ENCODE measurements around the gene SNX13. TPM values are rescaled to one million over a fixed set of nuclear protein-coding genes. Genes with fewer than 3 reads are reported as not detected.

The SNX13 gene
- total RNA-seq, 1 experiment from 2014 or later = 32.9 TPM

DNA sequence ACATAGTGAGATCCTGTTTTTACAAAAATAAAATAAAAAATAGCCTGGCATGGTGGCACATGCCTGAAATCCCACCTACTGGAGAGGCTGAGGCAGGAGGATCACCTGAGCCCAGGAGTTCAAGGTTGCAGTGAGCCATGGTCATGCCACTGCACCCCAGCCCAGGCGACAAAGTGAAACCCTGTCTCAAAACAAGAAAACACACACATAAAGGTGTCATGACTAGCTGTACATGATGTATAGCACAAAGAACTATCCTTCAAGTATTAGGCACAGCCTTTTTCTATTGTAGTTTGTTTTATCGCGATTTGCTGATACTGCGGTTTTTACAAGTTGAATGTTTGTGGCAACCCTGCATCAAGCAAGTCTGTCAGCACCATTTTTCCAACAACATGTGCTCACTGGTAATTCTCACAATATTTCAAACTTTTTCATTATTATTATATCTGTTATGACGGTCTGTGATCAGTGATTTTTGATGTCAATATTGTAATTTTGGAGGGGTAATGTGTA is 11.5 kb upstream of the SNX13 start:
- in situ Hi-C loops (cut with HindIII; ENCODE audit: low sequenced_read_pairs) = no loop called here

DNA sequence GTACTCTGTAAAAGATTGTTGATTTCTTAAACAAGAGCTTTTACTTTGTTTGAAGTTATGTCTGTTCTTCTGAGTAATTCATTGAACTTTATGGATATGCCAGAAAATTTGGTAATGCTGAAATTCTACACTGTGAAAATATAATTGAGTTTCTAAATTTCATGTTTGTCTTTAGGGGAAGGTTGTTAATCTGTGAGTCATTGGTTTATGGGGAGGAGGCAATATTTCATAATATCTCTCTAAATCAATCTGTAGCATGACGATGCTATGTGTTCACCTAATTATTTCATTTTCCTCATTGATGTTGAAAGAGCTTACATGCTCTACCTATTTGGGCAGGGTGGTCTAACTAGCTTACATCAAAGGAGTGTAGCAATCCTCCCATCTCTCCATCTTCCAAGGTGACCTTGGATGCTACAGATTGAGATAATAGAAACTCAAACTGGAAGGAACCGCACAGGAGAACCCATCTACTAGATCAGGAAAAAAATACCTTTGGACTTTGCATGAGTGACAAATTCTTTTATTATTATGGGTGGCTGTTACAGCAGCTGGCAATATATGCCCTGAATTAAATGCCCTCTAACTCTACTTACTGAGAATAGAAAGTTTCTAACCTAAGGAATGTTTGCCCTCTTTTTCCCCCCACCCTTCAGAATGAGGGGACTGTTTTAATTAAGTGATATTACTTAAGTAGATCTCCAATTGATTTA is 8.4 kb upstream of the SNX13 start:
- DNase-seq (ENCODE audit: low spot score) = no peak
- in situ Hi-C loops (cut with HindIII; ENCODE audit: low sequenced_read_pairs) = no loop called here

More for the DNA sequence above, 11.5 kb upstream of the SNX13 start:
- DNase-seq (ENCODE audit: low spot score) = no peak

DNA sequence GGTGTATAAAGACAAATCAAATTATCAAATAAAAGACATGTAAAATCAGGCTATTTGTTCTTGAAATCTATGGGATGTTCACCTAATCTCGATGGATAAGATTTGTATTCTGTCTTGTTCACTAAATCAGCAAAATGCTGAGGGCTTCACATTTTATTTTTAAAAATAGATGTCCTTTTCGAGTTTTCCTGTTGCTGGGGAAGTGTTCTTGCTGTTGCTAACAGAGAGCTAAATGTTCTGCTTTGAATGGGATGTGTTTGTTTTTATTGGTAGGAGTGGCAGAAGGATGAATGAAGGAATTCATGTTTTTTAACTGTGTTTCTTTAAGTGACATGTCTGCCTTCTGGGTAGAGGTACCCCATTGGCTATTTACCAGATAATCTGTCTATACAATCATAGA is 7.3 kb upstream of the SNX13 start:
- in situ Hi-C loops (cut with HindIII; ENCODE audit: low sequenced_read_pairs) = no loop called here
- DNase-seq (ENCODE audit: low spot score) = no peak

DNA sequence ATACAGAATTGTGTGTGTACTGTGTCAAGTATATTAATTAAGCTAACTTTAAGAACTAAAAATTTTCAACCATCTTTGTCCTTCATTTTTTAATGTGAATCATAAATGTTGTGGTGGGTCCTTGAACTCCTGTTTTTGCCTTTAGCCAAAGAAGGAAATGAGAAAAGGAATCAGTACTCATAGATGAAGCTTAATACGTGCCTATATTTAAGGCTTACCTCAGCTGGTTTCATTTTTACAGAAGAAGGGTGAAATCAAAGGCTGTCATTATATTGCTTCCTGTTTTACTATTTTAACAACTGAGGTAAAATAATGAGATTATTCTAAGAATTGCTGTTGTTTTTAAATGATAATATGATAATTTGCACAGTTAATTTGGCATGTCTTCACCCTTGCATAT is 6.3 kb upstream of the SNX13 start:
- DNase-seq (ENCODE audit: low spot score) = no peak
- in situ Hi-C loops (cut with HindIII; ENCODE audit: low sequenced_read_pairs) = no loop called here

DNA sequence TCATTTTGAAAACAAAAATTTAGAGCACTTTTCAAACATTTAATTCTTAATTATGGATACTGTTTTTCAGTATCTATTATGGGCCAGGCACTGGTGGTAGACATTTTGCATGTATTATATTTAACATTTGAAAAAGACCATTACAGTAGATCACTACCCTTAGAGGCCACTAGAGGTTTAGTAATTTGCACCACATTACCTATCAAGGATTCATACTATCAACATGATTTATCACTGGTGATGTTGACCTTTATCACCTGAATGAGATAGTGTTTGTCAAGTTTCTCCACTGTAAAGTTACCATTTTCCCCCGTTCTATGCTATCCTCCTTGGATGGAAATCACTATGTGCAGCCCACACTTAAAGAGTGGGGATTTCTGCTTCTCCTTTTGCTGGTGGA is 4.4 kb upstream of the SNX13 start:
- in situ Hi-C loops (cut with HindIII; ENCODE audit: low sequenced_read_pairs) = no loop called here
- DNase-seq (ENCODE audit: low spot score) = no peak

DNA sequence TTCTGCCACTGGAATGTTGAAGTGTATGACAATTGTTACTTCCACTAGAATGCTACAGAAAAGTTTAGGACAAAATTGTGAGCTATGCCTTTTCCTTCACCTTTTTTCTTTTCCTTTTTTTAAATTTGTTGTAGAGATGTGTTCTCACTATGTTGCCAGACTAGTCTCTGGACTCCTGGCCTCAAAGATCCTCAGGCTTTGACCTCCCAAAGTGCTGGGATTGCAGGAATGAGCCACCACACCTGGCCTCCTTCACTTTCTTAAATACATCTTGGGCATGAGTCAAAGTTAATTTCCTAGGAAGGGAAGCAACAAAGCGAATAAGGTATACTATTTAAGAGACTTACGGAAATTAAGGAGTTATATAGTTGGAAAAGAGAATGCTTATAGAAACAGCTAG is 2.7 kb upstream of the SNX13 start:
- in situ Hi-C loops (cut with HindIII; ENCODE audit: low sequenced_read_pairs) = no loop called here
- no peak for DNase-seq (ENCODE audit: low spot score)

DNA sequence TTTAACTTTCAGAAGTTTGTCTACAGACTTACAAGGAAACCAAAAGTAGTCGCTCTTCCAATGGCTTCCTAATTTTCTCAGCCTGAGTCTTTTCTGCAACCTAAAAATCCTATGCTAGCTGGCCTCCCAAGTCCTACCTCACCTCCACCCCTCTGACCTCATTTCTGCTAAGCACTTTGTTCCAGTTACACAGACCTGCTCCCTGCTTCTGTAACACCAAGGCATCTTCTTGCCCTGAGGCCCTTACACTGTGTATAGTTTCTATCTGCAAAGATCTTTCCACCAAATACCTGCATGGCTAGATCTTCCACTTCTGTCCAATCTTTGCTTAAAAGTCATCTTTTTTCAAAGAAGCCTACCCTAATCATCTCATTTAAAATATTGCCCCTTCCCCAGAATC is 1.9 kb upstream of the SNX13 start:
- in situ Hi-C loops (cut with HindIII; ENCODE audit: low sequenced_read_pairs) = no loop called here

DNA sequence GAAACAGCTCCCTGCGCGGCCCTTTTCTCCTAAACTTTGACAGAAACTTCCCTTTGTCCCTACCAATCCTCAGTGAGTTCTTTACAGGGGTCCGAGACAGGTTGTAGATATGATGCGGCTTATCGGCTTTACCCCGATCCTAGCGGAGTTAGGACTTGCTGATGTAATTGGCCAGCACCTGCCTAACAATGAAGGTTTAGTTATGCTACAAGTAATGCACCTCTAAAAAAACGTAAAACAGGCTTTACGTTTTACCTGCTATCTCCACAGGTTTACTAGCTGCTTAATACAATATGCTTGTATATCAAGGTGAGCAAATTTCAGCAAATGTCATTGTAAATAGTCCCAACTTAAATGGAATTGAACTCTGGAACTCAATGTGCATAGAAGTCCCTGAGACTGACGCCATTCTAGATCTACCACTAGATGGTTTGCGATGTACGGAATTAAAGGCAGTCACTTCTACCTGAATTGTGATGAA is 697 bp upstream of the SNX13 start:
- peak; percentile 65 for DNase-seq (ENCODE audit: low spot score)
- in situ Hi-C loops (cut with HindIII; ENCODE audit: low sequenced_read_pairs) = no loop called here

More for the DNA sequence above, 1.9 kb upstream of the SNX13 start:
- DNase-seq (ENCODE audit: low spot score) = no peak

DNA sequence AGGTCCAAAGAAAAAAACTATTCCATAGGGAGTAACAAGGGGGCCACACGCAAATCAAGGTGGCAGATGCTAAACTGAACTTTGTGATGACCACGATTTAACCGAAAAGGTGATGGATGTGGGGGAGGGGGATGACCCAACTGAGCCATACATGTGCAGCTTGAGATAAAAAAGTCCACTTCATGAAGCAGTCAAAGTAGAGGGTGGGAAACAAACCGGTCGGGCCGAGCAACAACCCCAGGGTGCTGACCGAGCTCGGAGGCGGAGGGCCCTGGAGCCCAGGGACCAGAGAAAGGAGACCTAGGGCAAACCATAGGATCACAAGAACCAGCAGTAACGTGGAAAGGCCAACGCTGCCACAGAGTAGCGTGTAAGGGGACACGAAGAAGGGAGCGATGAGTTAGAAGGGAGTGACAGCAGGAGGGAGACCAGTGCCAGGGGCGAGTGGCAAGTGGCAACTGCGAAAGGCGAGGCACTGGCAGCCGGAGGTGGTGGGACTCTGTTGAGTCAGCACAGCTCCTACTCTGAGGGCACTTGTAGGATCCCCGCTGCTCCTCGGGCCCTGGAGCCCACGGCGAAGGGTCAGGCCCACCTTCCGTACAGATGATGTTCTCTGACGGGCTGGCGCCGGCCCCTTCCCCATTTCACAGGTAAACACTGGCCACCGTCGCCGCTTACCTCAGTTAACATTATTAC is 540 bp downstream of the SNX13 start:
- in situ Hi-C loops (cut with HindIII; ENCODE audit: low sequenced_read_pairs) = no loop called here

DNA sequence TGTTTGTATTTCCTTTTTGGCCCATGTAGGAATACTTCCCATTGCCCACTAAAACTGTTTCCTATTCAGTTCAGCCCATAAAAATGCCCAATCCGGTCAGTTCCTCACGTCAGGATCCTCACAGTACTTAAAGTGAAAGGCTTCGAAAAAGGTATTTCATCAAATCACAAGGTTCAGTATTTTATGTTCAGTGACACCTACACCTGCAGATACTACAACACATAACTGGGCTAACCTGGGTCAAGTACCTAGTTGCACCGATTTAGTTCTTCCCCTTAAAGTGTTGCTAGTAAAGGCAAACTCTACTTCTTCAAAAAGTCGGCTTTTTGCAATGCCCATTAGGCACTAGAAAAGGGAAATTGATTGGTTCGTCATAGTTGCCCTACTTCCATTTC is 1.1 kb downstream of the SNX13 start:
- in situ Hi-C loops (cut with HindIII; ENCODE audit: low sequenced_read_pairs) = no loop called here
- DNase-seq (ENCODE audit: low spot score) = peak; percentile 30

More for the DNA sequence above, 540 bp downstream of the SNX13 start:
- DNase-seq (ENCODE audit: low spot score) = peak; percentile 64

DNA sequence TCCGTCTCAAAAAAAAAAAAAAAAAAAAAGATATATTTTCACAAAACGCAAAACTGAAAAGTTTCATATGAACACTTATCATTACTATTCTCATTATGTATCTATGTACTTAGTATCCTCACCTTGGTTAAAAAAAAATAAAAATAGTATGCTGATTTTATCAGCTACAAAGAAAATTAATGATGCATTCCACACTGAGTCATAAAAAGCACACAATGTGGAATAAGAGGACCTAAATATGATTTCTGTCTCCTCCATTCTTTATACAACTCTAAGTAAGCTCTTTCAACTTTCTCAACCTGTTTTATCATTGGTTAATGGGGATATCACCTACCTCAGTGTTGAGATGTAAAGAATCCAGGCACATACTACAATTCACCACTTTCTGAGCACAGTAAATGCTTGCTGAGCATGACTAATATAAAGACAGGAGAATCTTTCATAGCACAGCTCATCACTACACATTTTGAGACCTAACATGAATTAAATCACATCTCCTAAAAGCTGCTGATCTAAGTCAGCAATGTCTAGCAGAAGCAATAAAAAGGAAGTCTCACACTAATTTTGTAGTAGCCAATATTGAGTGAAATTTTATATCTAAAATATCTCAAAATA is 2.7 kb downstream of the SNX13 start:
- DNase-seq (ENCODE audit: low spot score) = no peak
- in situ Hi-C loops (cut with HindIII; ENCODE audit: low sequenced_read_pairs) = no loop called here

DNA sequence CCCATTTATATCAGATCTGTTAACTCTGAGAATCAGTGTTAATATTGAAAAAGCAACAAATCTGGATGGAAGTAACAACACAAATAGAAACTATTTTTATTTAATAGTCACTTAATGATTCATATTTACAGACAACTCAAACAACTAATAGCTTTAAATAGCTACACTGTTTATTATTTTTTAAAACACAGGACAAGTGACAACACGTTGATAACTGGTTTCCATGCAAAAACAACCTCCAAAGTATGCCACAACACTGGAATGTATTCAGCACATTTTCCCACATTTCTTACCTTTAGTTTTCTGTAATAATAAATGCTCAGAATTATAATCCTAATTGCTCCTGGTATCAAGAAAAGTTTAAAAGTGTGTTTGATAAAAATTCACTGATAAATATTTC is 4.0 kb downstream of the SNX13 start:
- in situ Hi-C loops (cut with HindIII; ENCODE audit: low sequenced_read_pairs) = no loop called here
- DNase-seq (ENCODE audit: low spot score) = no peak

DNA sequence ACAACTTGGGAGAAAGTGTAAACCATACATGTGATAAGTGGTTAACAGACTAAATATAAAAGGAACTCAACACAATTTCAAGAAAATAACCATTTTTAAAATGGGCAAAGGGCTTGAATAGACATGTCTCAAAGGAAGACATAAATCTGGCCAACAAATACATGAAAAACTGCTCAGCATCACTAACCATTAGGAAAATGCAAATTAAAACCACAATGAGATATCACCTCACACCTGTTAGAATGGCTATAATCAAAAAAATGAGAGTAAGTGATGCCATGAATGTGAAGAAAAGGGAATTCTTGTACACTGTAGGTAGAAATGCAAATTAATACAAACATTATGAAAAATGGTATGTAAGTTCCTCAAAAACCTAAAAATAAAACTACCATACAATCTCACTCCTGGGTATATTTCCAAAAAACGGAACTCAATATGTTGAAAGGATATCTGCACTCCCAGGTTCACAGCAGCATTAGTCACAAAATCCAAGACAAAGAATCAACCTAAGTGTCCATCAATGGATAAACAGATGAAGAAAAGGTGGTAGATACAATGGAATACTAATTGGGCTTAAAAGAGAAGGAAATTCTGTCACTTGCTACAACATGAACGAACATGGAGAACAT is 5.6 kb downstream of the SNX13 start:
- in situ Hi-C loops (cut with HindIII; ENCODE audit: low sequenced_read_pairs) = no loop called here
- no peak for DNase-seq (ENCODE audit: low spot score)

DNA sequence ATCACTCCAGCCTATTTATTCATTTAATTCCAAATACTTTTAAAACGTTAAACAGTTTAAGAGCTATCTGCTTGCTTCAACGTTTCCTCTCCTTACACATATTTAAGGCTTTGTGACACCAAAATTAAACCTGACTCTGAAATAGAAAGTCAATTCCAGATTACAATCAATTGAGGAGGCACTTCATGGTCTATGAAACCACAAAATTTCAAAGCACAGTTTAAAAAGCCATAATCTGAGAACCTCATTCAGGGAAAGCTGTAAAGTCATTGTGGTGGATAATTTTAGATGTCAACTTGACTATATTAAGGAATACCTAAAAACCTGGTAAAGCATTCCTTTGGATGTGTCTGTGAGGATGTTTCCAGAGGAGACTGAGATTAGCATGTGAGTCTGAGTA is 6.2 kb downstream of the SNX13 start:
- in situ Hi-C loops (cut with HindIII; ENCODE audit: low sequenced_read_pairs) = no loop called here
- no peak for DNase-seq (ENCODE audit: low spot score)

DNA sequence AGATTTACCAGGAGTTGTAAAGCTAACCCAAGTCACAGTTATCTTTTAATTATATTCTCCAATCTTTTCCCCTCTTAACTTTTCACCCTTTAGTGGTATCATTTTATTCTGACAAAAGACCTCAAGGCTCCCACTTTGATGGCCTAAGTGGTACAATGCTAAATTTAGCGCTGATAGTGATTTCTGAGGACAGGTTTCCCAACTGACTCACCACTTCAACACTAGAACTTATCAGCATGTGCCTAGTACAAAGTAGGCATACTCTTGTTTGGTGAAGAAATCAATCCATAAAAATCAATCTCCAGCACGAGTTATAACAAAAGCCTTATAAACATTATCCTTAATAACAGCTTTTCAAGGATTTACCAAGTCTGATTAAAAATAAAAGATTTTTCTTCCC is 7.5 kb downstream of the SNX13 start:
- in situ Hi-C loops (cut with HindIII; ENCODE audit: low sequenced_read_pairs) = no loop called here
- no peak for DNase-seq (ENCODE audit: low spot score)

DNA sequence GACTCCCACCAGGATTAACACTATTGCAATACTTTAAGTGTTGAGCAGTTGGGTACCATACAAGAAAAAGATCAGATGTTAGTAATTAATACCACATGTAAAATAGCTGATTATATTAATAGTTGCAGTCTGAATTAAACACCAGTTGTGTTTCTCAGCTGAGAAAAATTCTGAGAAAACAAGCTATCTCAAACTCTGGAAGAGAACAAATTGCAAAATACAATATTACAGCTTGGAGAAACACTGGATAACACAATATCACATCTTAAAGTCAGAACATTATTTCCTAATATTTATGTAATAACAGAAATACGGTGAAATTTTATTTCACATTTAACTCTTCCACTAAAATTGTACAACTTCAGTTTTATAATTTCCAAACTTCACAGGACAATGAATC is 9.2 kb downstream of the SNX13 start:
- in situ Hi-C loops (cut with HindIII; ENCODE audit: low sequenced_read_pairs) = no loop called here
- no peak for DNase-seq (ENCODE audit: low spot score)

DNA sequence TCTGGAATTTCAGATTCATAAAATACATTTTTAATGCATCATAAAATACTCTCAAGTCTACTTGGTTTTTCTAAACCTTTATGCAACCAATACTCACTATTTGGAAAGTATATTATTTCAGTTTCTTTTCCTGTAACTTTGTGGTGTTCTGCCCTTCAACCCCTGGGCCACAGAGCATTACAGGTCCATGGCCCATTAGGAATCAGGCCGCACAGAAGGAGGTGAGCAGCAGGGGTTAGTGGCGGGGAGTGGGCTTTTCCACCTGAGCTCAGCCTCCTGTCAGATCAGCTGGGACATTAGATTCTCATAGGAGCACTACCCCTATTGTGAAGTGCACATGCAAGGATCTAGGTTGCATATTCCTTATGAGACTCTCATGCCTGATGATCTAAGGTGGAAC is 9.7 kb downstream of the SNX13 start:
- no peak for DNase-seq (ENCODE audit: low spot score)
- in situ Hi-C loops (cut with HindIII; ENCODE audit: low sequenced_read_pairs) = no loop called here

DNA sequence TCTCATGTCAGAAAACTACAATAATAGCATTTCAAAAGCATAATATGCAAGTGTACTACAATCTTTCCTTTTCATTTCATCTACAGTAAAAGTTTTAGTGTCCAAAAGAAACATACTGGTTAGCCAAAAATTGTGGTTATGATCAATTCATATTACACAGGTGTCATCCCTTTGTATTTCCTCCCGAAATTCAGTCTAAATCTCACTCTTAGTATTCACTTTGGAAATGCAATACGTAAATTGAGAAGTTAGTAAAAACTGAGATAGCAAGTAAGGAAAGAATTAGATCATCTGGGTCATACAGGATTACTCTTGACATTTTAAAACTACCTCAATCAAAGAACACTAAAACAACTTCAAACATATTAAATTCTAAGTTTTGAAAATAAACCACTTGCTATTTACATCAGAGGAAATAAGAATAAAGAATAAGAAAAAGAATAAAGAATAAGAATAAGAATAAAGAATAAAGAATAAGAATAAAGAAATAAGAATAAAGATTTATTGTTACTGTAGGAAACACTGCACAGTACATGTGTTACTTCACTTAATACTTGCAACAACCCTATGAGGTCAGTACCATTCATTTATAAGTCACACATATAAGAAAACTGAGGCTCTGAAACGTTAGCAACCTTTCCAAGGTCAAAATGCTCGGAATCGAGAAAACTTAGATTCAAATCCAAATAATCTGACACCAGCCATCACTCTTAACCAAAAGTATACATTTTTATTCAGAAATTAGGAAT is 10.5 kb downstream of the SNX13 start:
- in situ Hi-C loops (cut with HindIII; ENCODE audit: low sequenced_read_pairs) = no loop called here
- DNase-seq (ENCODE audit: low spot score) = no peak

DNA sequence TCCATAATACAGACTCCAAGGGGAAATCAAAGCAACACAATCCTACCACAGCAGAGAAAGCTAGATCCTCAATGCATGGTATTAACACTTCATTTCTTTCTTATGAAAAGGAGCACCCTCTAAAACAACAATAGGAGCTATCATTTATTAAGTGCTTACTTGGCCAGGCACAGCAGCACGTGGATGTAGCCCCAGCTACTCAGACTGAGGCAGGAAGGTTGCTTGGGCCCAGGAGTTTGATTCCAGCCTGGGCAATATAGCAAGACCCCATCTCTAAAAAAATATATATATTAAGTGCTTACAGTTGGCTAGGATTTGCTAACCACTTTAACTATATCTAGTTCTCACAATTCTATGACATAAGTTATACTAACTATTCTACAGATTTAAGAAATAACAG is 12.2 kb downstream of the SNX13 start:
- no peak for DNase-seq (ENCODE audit: low spot score)
- in situ Hi-C loops (cut with HindIII; ENCODE audit: low sequenced_read_pairs) = no loop called here

Data from G401 (cell line).